ENCODE measurements around the gene TLE2. TPM values are rescaled to one million over a fixed set of nuclear protein-coding genes. Genes with fewer than 3 reads are reported as not detected.

Gene TLE2
- total and polyA plus RNA-seq, 9 of the 15 experiments (the other 6 are each of a cell fraction or from before 2014, with no cell fraction given), result 0.35 to 13.1 (median 6.2) TPM

GRCh38 chr19:2960120-2960519 lies 69.0 kb downstream of the TLE2 start (continued):
- TF ChIP-seq CBFA2T2 (conservative IDR thresholded peaks at IDR 0.05), result no peak

DNA sequence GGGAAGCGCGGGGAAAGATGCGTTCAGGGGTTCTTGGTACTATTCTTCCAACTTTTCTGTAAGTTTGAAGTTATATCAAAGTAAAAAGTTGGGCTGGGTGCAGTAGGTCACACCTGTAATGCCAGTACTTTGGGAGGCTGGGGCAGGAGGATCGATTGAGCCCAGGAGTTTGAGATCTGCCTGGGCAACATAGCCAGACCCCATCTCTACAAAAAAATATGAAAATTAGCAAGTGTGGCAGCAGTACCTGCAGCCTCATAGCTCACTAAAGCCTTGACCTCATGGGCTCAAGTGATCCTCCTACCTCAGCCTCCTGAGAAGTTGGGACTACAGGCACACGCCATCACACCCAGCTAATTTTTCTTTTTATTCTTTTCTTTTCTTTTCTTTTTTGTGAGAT lies 71.9 kb downstream of the TLE2 start:
- H3K4me1 ChIP-seq (replicated peaks in 1 of 2; ENCODE audit: control insufficient read depth in 2 of 2, insufficient read depth in 2 of 2, low read length in 2 of 2), result peaks cover under 1 to 3% of the 10 kb centered on the region in 2 experiments; a peak in 3 of 5 replicates
- intact Hi-C loops (cut with micrococcal nuclease), result loop anchor here (10.0 kb wide), 1 partner anchor 148 kb away; no protein-coding TSS in a partner anchor
- no peak overlapping the region for H3K4me2 ChIP-seq (ENCODE audit: insufficient read depth, low read length)
- FAIRE-seq (no peak), ATAC-seq (no peak), DNase-seq (ENCODE audit: extremely low read depth in 1 of 4, low spot score in 3 of 4) (no peak)
- WGBS (ENCODE audit: insufficient coverage, low coverage, missing lambda C conversion rate), result 64% methylated on average over 5 of the region's 5 CpGs
- H3K9me3 ChIP-seq (replicated peaks; ENCODE audit: control insufficient read depth, insufficient read depth, low read depth, low read length), result no peaks in the 10 kb centered on the region
- H3K9ac ChIP-seq (ENCODE audit: insufficient read depth in 1 of 2, low read depth in 2 of 2, low read length in 2 of 2), result no peak overlapping the region
- no TSS peak for BruUV-seq (replicated peaks)
- POLR2A ChIA-PET, result interaction anchor here (0.6 kb wide), 1 partner anchor 308 kb away, joined by 3 read pairs; no protein-coding TSS in a partner anchor
- in situ Hi-C loops (cut with MboI), result loop anchor here (10.0 kb wide), 1 partner anchor 348 kb away; no protein-coding TSS in a partner anchor
- H2AFZ ChIP-seq (ENCODE audit: low read depth, low read length), result no peak overlapping the region
- no peaks in the 10 kb centered on the region for H3K27me3 ChIP-seq (ENCODE audit: control insufficient read depth in 2 of 2, insufficient read depth in 2 of 2, low read length in 2 of 2)
- H3K79me2 ChIP-seq (ENCODE audit: control insufficient read depth, insufficient read depth, low read length), result no peaks in the 10 kb centered on the region
- TF ChIP-seq CCNT2 (IDR thresholded peaks at IDR 0.05; ENCODE audit: borderline replicate concordance, extremely low read depth, insufficient read length, low read depth, low read length), result no peak
- no peak for TF ChIP-seq ETS2 (tag; IDR thresholded peaks at IDR 0.05; ENCODE audit: borderline replicate concordance, poor library complexity, severe bottlenecking)
- TF ChIP-seq ZNF121 (CRISPR knock-in tag; conservative IDR thresholded peaks at IDR 0.05), result peak; percentile 88
- TF ChIP-seq RBM25 (IDR thresholded peaks at IDR 0.05; ENCODE audit: low read depth, low read length, severe bottlenecking), result peak; percentile 50
- no peak for TF ChIP-seq PRMT5 (CRISPR knock-in tag; IDR thresholded peaks at IDR 0.05)
- TF ChIP-seq, protein P1, sequence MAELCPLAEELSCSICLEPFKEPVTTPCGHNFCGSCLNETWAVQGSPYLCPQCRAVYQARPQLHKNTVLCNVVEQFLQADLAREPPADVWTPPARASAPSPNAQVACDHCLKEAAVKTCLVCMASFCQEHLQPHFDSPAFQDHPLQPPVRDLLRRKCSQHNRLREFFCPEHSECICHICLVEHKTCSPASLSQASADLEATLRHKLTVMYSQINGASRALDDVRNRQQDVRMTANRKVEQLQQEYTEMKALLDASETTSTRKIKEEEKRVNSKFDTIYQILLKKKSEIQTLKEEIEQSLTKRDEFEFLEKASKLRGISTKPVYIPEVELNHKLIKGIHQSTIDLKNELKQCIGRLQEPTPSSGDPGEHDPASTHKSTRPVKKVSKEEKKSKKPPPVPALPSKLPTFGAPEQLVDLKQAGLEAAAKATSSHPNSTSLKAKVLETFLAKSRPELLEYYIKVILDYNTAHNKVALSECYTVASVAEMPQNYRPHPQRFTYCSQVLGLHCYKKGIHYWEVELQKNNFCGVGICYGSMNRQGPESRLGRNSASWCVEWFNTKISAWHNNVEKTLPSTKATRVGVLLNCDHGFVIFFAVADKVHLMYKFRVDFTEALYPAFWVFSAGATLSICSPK (IDR thresholded peaks at IDR 0.05; ENCODE audit: borderline replicate concordance), result no peak
- H3K4me3 ChIP-seq, result no peak overlapping the region
- H4K20me1 ChIP-seq (replicated peaks; ENCODE audit: control insufficient read depth, insufficient read depth, low read length), result no peaks in the 10 kb centered on the region
- H3K9me1 ChIP-seq (ENCODE audit: control insufficient read depth, insufficient read depth, low read length), result no peaks in the 10 kb centered on the region
- CTCF ChIA-PET (ENCODE audit: low intra/inter-chr PET ratio), result interaction anchor here (1.0 to 1.8 kb wide), 4 partner anchors 106 to 254 kb away, joined by 3 to 6 read pairs (median 4); no protein-coding TSS in a partner anchor
- no peak overlapping the region for H3K27ac ChIP-seq (ENCODE audit: extremely low read depth, low read depth, low read length)
- H3K36me3 ChIP-seq (ENCODE audit: control insufficient read depth, insufficient read depth, low read length), result no peaks in the 10 kb centered on the region
